A549 (cell line): ENCODE measurements around the gene LENG1.

Experiments used
- CTCF ChIP-seq: fragments of >200 bp; sonication (Bioruptor Twin); formaldehyde crosslinking; IDR thresholded peaks from 3 replicates; pipeline ENCODE4 v1.5.1; 2016
- POLR2A ChIP-seq: IDR thresholded peaks from 2 replicates; pipeline ENCODE4 v1.6.1; 2012; ENCODE audit warnings: mild to moderate bottlenecking, low read length
- RAD21 ChIP-seq, 2 experiments: fragments of >200 bp in 1 of 2; sonication (Bioruptor Twin) in 1 of 2; formaldehyde crosslinking in 1 of 2; IDR thresholded peaks in 1 of 2; conservative IDR thresholded peaks in 1 of 2; 2 replicates in 1 of 2; 3 replicates in 1 of 2; pipeline ENCODE4 v1.6.1; 2012 to 2018; ENCODE audit warnings: inconsistent platforms in 1 of 2
- REST ChIP-seq: fragments of 200-600 bp; sonication (generic); IDR thresholded peaks from 2 replicates; pipeline ENCODE4 v1.6.1; 2016; ENCODE audit warnings: antibody characterized with exemption, mild to moderate bottlenecking, moderate library complexity
- RNF2 ChIP-seq: fragments of 200-600 bp; sonication (generic); IDR thresholded peaks from 2 replicates; pipeline ENCODE4 v1.6.1; 2016; ENCODE audit warnings: low read depth, mild to moderate bottlenecking, antibody characterized with exemption, moderate library complexity, borderline replicate concordance
- USF2 ChIP-seq: fragments of 450-650 bp; IDR thresholded peaks from 2 replicates; pipeline ENCODE4 v1.6.1; 2014; ENCODE audit warnings: antibody characterized with exemption

- TF ChIP-seq USF2 = no peak
- no peak for TF ChIP-seq CTCF
- no peak for TF ChIP-seq RNF2
- TF ChIP-seq REST = no peak; the same call in 1 of the 2 replicates
- TF ChIP-seq RAD21 (conservative IDR thresholded peaks at IDR 0.05 in 1 of 2, IDR thresholded peaks at IDR 0.05 in 1 of 2) = no peak
- no peak for TF ChIP-seq POLR2A
These were observed 48.7 kb upstream of the LENG1 start for GRCh38 chr19:54207983-54208783.
